NCI-H1417 treated with DMSO at 0.1 percent for 48 hours (cell line): ENCODE results near the gene AMMECR1L.
"Not testable (repeated sequence)": the region's sequence is repeated elsewhere in the genome, so short reads cannot be mapped to it uniquely, and the experiment has no call there.

ENCODE experiments used
- DNase-seq: peaks from one replicate; lab custom pipeline; 2025; lab: John Stamatoyannopoulos, UW

The AMMECR1L gene

GRCh38 chr2:127841466-127842178 is 44.1 kb downstream of the AMMECR1L start:
- no peak for DNase-seq

GRCh38 chr2:127840893-127841292 is 44.9 kb downstream of the AMMECR1L start:
- no peak for DNase-seq

- no peak for DNase-seq
Observed at GRCh38 chr2:127834951-127835350, 50.8 kb downstream of the AMMECR1L start.

- no peak for DNase-seq
Observed at GRCh38 chr2:127829845-127830246, 55.9 kb downstream of the AMMECR1L start.

DNA sequence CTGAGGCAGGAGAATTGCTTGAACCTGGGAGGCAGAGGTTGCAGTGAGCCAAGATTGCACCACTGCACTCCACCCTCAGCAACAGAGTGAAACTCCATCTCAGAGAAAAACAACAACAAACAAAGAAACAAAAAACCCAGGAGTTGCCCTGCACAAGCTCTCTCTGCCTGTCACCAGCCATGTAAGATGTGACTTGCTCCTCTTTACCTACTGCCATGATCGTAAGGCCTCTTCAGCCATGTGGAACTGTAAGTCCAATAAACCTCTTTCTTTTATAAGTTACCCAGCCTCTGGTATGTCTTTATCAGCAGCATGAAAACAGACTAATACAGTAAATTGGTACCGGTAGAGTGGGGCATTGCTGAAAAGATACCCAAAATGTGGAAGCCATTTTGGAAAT is 59.0 kb downstream of the AMMECR1L start:
- not testable (repeated sequence) for DNase-seq

- DNase-seq = no peak
Observed at GRCh38 chr2:127826047-127826446, 59.7 kb downstream of the AMMECR1L start.

GRCh38 chr2:127820080-127820668 is 65.6 kb downstream of the AMMECR1L start:
- DNase-seq = no peak

DNA sequence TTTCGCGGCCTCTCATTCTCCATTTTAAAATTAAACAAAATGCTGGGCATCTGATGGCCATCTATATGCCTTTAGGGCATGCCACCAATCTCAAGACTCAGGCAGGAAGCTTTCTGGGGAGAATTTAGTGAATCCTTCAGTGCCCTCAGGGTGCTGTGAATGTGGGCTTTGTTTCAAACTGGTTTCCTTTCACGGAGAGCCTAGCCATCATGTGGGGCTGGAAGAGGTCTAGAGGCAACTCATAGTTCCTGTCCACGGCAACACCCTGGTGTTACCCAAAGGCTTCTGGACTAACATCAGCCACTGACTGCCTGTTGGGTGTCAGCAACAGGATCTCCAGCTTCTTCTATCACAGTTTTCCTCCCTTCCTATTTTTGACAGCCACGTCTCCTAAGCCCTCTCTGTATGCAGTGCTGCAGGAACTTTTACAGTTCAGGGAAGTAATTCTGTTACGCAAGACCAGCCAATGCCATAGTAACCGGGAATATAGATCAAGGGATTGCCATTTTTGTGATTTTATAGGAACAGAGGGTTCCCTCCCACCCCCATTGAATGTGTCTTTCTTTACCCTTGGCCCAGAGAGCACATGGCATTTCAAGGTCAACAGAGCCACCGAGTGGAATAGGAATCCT is 66.8 kb downstream of the AMMECR1L start:
- no peak for DNase-seq

GRCh38 chr2:127818241-127818640 is 67.5 kb downstream of the AMMECR1L start:
- DNase-seq = no peak

DNA sequence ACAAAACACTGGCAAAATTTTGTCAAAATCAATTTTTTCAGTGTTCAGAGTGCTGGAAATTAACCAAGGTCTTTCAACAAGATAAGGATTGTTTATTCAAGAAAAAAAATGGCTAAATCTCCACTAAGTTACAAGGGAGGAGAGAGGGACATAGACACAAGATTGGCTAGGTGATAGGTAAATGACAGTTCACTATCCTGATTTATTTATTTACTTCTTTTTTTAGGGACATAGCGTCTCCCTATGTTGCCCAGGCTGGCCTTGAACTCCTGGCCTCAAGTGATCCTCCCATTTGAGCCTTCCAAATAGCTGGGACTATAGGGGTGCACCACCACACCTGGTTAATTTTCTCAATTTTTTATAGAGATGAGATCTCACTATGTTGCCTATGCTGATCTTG is 71.1 kb downstream of the AMMECR1L start:
- no peak for DNase-seq

GRCh38 chr2:127812441-127812840 is 73.3 kb downstream of the AMMECR1L start:
- not testable (repeated sequence) for DNase-seq
